Fibroblast of lung (primary cell): ENCODE measurements around the gene DAGLA. TPM values are rescaled to one million over a fixed set of nuclear protein-coding genes. Genes with fewer than 3 reads are reported as not detected.

Experiments
- DNase-seq, 2 donors: peaks; one replicate each; pipeline versions ENCODE4 v3.0.0 to v3.0.0-alpha.2; 2010; ENCODE audit warnings: low read depth in 2 of 2
- H2AFZ ChIP-seq: 2 replicates; pipeline ENCODE4 v1.5.1; 2012; ENCODE audit warnings: low read length, control low read depth, inconsistent platforms
- H3K27ac ChIP-seq: 2 replicates; pipeline ENCODE4 v1.5.1; 2011; ENCODE audit warnings: low read length, control low read depth; ENCODE audit not compliant: insufficient read depth
- H3K27me3 ChIP-seq: 2 replicates; pipeline ENCODE4 v1.5.1; 2011; ENCODE audit warnings: mild to moderate bottlenecking, low read length; ENCODE audit not compliant: control insufficient read depth, insufficient read depth
- H3K36me3 ChIP-seq: 2 replicates; pipeline ENCODE4 v1.5.1; 2011; ENCODE audit warnings: low read length; ENCODE audit not compliant: control insufficient read depth, insufficient read depth
- H3K4me1 ChIP-seq: 2 replicates; pipeline ENCODE4 v1.5.1; 2011; ENCODE audit warnings: low read length; ENCODE audit not compliant: control insufficient read depth, insufficient read depth; ENCODE audit errors: extremely low read depth
- H3K4me2 ChIP-seq: 2 replicates; pipeline ENCODE4 v1.5.1; 2011; ENCODE audit warnings: low read length, control low read depth; ENCODE audit not compliant: insufficient read depth; ENCODE audit errors: extremely low read depth
- H3K4me3 ChIP-seq, 4 experiments: fragments of 200-600 bp in 1 of 4; sonication (generic) in 1 of 4; replicated peaks in 1 of 4; 2 replicates each; pipeline ENCODE4 v1.5.1; 2011 to 2016; ENCODE audit warnings: low read length in 4 of 4, low read depth in 3 of 4, mild to moderate bottlenecking in 3 of 4, control low read depth in 2 of 4, inconsistent platforms in 1 of 4, mixed read lengths in 1 of 4; ENCODE audit not compliant: insufficient read depth in 1 of 4; ENCODE audit errors: control extremely low read depth in 1 of 4
- H3K79me2 ChIP-seq: 2 replicates; pipeline ENCODE4 v1.5.1; 2012; ENCODE audit warnings: mild to moderate bottlenecking, low read length, inconsistent platforms; ENCODE audit not compliant: control insufficient read depth, insufficient read depth
- H3K9ac ChIP-seq: 2 replicates; pipeline ENCODE4 v1.5.1; 2011; ENCODE audit warnings: mild to moderate bottlenecking, low read length, control low read depth; ENCODE audit not compliant: insufficient read depth
- H3K9me3 ChIP-seq: 2 replicates; pipeline ENCODE4 v1.5.1; 2012; ENCODE audit warnings: low read depth, low read length; ENCODE audit not compliant: control insufficient read depth, insufficient read depth
- H4K20me1 ChIP-seq: 2 replicates; pipeline ENCODE4 v1.5.1; 2011; ENCODE audit warnings: low read length; ENCODE audit not compliant: control insufficient read depth, insufficient read depth; ENCODE audit errors: extremely low read depth
- EZH2 ChIP-seq: IDR thresholded peaks from 2 replicates; pipeline ENCODE4 v1.5.1; 2012; ENCODE audit warnings: low read length, control low read depth, mild to moderate bottlenecking; ENCODE audit errors: missing control alignments
- polyA plus RNA-seq, 2 donors: library from polyadenylated mRNA; depleted of rRNA in 1 of 2; stranded (reverse) in 1 of 2; unstranded in 1 of 2; fragments of >200 nt; gene quantifications; 2 replicates each; pipeline ENCODE4 v1.2.1, GENCODE V29; 2011 to 2012; ENCODE audit warnings: missing spikeins in 1 of 2
- total RNA-seq: library from RNA; depleted of rRNA; stranded (reverse); fragments of >200 nt; gene quantifications from 2 replicates; pipeline ENCODE4 v1.2.1, GENCODE V29; 2014
- TF ChIP-seq, protein P1 (sequence below), 2 donors: IDR thresholded peaks in 1 of 2; conservative IDR thresholded peaks in 1 of 2; 1 replicate in 1 of 2; 2 replicates in 1 of 2; pipeline ENCODE4 v1.5.1; 2011 to 2012; ENCODE audit warnings: low read length in 2 of 2, control low read depth in 1 of 2, inconsistent platforms in 1 of 2, low read depth in 1 of 2, mild to moderate bottlenecking in 1 of 2

The DAGLA gene
- total and polyA plus RNA-seq, 2 donors (not counting 1 experiment from before 2014, with no cell fraction given): 1.00 to 2.0 TPM

DNA sequence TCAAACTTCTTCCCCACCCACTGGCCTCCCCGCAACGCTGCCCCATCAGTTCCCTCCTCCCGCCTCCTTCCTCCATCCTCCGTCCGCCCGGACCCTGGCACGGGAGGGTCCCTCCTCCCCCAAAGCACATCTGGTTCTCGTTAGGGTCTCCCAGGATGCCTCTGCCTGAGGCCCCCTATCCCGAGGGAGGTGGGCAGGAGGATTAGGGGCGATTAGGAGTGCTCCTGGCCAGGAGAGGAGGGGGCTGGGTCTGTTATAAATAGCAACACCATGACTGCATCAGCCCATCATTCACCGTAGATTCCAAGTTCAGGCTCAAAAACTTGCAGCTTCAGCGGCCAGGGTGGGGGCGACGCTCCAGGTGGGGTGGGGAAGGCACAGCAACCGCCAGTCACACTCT is 82.6 kb downstream of the DAGLA start:
- H3K9ac ChIP-seq: no peak overlapping the region
- no peaks in the 10 kb centered on the region for H3K4me1 ChIP-seq
- DNase-seq: no peak
- H3K4me2 ChIP-seq: no peak overlapping the region
- H4K20me1 ChIP-seq: no peaks in the 10 kb centered on the region
- H3K4me3 ChIP-seq: no peak overlapping the region
- H3K36me3 ChIP-seq: no peaks in the 10 kb centered on the region
- no peaks in the 10 kb centered on the region for H3K79me2 ChIP-seq
- H3K27me3 ChIP-seq: peaks cover 3% of the 10 kb centered on the region
- no peak overlapping the region for H2AFZ ChIP-seq
- H3K27ac ChIP-seq: no peak overlapping the region
- H3K9me3 ChIP-seq: no peaks in the 10 kb centered on the region
- no peak for TF ChIP-seq EZH2
- TF ChIP-seq, protein P1, sequence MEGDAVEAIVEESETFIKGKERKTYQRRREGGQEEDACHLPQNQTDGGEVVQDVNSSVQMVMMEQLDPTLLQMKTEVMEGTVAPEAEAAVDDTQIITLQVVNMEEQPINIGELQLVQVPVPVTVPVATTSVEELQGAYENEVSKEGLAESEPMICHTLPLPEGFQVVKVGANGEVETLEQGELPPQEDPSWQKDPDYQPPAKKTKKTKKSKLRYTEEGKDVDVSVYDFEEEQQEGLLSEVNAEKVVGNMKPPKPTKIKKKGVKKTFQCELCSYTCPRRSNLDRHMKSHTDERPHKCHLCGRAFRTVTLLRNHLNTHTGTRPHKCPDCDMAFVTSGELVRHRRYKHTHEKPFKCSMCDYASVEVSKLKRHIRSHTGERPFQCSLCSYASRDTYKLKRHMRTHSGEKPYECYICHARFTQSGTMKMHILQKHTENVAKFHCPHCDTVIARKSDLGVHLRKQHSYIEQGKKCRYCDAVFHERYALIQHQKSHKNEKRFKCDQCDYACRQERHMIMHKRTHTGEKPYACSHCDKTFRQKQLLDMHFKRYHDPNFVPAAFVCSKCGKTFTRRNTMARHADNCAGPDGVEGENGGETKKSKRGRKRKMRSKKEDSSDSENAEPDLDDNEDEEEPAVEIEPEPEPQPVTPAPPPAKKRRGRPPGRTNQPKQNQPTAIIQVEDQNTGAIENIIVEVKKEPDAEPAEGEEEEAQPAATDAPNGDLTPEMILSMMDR (conservative IDR thresholded peaks at IDR 0.05 in 1 of 2, IDR thresholded peaks at IDR 0.05 in 1 of 2; ENCODE audit: low read depth in 1 of 2, low read length in 2 of 2): no peak

DNA sequence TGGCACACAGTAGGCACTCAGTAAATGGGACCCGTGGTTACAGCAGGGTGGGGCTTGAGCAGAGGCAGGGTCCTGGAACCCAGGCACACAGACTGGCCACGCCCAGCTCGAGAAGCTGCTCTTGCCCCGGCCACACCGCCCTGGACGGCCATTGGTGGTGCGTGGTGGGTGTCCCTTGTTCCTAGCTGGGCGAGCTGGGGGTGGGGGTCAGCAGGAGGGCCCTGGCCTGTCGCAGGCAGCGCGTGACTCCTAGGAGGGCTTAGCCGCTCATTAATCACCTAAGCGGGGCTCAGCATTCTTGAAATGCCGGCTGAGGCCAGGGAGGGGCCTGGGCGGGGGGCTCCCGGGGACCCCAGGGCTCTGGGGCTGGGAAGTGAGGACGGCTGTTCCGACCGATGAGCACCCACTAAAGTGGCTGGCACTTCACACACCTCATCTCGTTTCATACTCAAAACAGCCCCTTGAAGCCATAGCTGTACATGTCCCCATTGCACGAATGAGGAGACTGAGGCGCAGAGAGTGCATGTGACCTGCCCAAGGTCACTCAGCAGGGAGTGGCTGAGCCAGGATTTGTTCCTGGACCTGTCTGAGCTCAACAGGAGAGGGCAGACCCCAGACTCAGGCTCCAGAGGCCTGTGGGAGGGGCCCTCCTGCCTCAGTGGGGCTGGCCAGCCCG is 83.9 kb downstream of the DAGLA start:
- TF ChIP-seq EZH2: no peak
- TF ChIP-seq, protein P1 (conservative IDR thresholded peaks at IDR 0.05 in 1 of 2, IDR thresholded peaks at IDR 0.05 in 1 of 2; ENCODE audit: low read depth in 1 of 2, low read length in 2 of 2): no peak
- Histone ChIP-seq H4K20me1 (no peaks in the 10 kb centered on the region), H3K36me3 (no peaks in the 10 kb centered on the region), H3K4me2 (no peak overlapping the region), H3K9ac (no peak overlapping the region), H2AFZ (no peak overlapping the region), H3K4me3 (no peak overlapping the region), H3K9me3 (no peaks in the 10 kb centered on the region), H3K4me1 (no peaks in the 10 kb centered on the region), H3K27me3 (peaks cover 3% of the 10 kb centered on the region), H3K79me2 (no peaks in the 10 kb centered on the region), H3K27ac (no peak overlapping the region)
- no peak for DNase-seq

DNA sequence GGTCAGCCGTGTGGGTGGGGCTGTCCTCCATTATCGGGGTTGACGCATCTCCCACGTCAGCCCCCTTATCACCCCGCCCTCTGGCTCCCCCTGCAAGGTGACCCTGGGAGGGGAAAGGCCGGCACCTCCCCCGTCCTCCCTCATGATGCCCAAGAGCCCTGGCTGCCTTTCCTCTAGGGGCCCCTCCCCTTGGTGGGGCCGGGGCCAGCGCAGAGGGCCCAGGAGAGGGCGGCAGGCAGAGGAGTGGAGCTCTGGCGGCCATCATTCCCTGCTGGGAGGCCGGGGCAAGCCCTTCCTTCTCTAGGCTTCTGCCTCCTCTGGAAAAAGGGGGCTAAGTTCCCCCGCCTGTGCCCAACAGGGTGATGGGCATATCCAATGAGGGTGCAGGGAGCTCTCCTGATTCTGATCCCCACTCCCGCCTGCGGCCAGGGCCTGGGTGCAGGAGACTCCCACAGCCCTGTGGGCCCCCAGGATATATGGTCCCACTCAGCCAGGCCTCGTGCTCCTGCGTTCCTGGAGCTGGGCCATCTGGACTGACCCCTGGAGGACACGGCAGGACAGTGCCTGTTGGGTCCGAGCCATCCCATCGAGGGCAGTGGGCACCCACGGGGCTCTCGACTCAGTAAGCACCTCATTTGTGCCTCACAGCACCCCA is 84.5 kb downstream of the DAGLA start:
- peaks cover 3% of the 10 kb centered on the region for H3K27me3 ChIP-seq
- no peak overlapping the region for H3K9ac ChIP-seq
- no peaks in the 10 kb centered on the region for H3K9me3 ChIP-seq
- no peaks in the 10 kb centered on the region for H3K79me2 ChIP-seq
- no peaks in the 10 kb centered on the region for H3K4me1 ChIP-seq
- no peaks in the 10 kb centered on the region for H4K20me1 ChIP-seq
- no peak overlapping the region for H2AFZ ChIP-seq
- peak in 1 of 2 donors; percentile 24 for DNase-seq
- no peaks in the 10 kb centered on the region for H3K36me3 ChIP-seq
- TF ChIP-seq EZH2: no peak
- TF ChIP-seq, protein P1 (conservative IDR thresholded peaks at IDR 0.05 in 1 of 2, IDR thresholded peaks at IDR 0.05 in 1 of 2; ENCODE audit: low read depth in 1 of 2, low read length in 2 of 2): no peak
- no peak overlapping the region for H3K27ac ChIP-seq
- no peak overlapping the region for H3K4me3 ChIP-seq
- H3K4me2 ChIP-seq: no peak overlapping the region
